Activated naive CD4-positive, alpha-beta T cell treated with anti-CD3 and anti-CD28 coated beads, Interleukin-2, amount 50 U/mL, for 24 hours (primary cell): ENCODE measurements around the gene TOP3B.

ENCODE experiments used
- H3K27ac Mint-ChIP-seq: one replicate; pipeline ENCODE4 v1.8.0; 2021; ENCODE audit warnings: mild to moderate bottlenecking, mixed read lengths
- H3K27me3 Mint-ChIP-seq: one replicate; pipeline ENCODE4 v1.8.0; 2021; ENCODE audit warnings: mixed read lengths
- H3K36me3 Mint-ChIP-seq: one replicate; pipeline ENCODE4 v1.8.0; 2021; ENCODE audit warnings: mixed read lengths
- H3K4me1 Mint-ChIP-seq: one replicate; pipeline ENCODE4 v1.8.0; 2021; ENCODE audit warnings: mixed read lengths
- H3K4me3 Mint-ChIP-seq: one replicate; pipeline ENCODE4 v1.8.0; 2021; ENCODE audit warnings: mild to moderate bottlenecking, mixed read lengths
- H3K9me3 Mint-ChIP-seq: one replicate; pipeline ENCODE4 v1.8.0; 2021; ENCODE audit warnings: mixed read lengths

Gene TOP3B

DNA sequence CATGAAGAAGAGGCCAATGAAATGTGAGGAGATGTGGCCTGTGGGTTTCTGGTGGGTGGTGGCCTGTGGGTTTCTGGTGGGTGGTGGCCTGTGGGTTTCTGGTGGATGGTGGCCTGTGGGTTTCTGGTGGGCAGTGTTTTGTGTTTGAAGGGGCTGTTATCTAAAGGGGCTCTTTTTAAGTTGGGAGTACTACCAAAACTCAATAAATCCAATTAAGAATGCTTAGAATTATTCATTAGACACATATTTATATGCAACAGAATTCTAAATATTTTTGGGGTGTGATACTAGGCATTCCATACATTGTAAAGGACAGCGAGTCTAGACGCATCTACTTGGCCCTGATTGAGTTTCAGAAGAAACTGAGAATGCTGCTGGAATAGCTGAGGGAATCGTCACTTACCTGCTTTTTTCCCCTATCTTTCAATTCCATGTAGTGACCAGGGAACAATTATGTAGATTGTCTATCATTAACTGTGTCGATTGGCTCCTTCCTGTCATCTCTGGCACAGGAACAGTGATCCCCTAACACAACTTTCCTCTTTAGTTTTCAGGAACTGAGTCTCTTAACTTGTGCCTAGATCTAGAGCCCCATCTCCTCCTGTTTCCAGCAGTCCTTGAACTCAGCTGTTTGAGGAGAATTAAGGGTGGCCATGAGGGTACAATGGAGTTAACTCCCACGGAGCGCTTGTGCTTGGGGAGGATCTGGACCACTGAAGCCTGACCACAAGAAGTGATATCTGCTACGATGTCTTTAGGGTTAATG lies 37.3 kb upstream of the TOP3B start:
- Mint-ChIP-seq H3K4me1 (no peaks in the 10 kb centered on the region), H3K36me3 (peaks cover 2% of the 10 kb centered on the region), H3K27ac (no peak overlapping the region), H3K4me3 (no peak overlapping the region), H3K27me3 (peaks cover 4% of the 10 kb centered on the region), H3K9me3 (no peaks in the 10 kb centered on the region)

DNA sequence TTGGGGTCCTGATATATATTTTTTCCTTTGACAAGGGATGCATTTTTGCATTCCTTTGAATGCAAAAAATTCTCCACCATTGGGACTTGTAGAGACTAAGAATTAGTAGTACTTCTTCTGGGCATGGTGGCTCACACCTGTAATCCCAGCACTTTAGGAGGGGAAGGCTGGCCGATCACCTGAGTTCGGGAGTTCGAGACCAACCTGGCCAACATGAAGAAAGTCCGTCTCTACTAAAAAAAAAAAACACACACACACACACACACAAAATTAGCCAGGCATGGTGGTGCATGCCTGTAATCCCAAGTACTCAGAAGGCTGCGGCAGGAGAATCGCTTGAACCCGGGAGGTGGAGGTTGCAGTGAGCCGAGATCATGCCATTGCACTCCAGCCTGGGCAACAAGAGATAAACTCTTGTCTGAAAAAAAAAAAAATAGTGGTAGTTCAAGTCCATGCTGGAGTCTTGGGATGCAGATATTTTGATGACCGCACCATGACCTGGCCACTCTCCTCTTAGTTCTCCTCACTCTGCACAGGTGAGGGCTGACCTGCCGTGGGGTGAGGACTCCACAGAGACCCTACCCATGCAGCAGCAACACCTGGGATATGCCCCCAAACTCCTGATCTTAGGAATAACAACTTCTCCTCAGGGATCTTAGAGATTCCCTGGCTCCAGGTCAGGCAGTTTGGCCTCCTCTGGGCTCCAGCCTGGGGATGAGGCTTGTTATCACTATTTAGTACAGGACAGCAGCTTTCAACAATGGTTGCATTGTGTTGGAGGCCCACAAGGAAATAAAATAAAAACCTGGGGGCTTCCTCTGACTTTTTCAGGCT lies 36.5 kb upstream of the TOP3B start:
- H3K4me3 Mint-ChIP-seq: no peak overlapping the region
- H3K27ac Mint-ChIP-seq: no peak overlapping the region
- H3K4me1 Mint-ChIP-seq: no peaks in the 10 kb centered on the region
- H3K9me3 Mint-ChIP-seq: no peaks in the 10 kb centered on the region
- peaks cover 4% of the 10 kb centered on the region for H3K27me3 Mint-ChIP-seq
- peaks cover 2% of the 10 kb centered on the region for H3K36me3 Mint-ChIP-seq

DNA sequence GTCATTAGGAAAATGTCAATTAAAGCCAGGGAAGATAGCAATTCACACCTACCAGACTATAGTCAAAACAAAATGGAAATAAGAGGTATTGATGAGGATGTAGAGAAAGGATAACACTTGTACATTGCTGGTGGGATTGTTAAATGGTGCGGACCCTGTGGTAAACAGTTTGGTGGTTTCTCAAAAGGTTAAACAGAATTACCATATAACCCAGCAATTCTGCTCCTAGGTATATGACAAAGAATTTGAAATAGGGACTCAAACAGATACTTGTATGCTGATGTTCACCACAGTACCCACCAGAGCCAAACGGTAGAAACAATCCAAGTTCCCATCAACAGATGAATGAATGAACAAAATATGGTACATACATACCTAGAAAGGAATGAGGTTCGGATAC lies 33.0 kb upstream of the TOP3B start:
- Mint-ChIP-seq H3K4me3 (no peak overlapping the region), H3K36me3 (peaks cover 2% of the 10 kb centered on the region), H3K27me3 (peaks cover 10% of the 10 kb centered on the region), H3K9me3 (no peaks in the 10 kb centered on the region), H3K27ac (no peak overlapping the region), H3K4me1 (no peaks in the 10 kb centered on the region)

DNA sequence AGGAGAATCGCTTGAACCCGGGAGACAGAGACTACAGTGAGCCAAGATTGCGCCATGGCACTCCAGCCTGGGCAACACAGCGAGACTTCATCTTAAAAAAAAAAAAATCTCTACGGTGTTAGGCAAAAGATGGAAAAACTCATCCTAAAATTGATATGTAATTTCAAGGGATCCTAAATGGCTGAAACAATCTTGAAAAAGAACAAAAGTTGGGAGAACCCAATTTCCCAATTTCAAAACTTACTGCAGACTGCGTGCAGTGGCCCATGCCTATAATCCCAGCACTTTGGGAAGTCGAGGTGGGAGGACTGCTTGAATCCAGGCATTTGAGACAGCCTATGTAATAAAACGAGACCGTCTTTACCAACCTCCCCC lies 31.7 kb upstream of the TOP3B start:
- no peak overlapping the region for H3K27ac Mint-ChIP-seq
- H3K4me1 Mint-ChIP-seq: no peaks in the 10 kb centered on the region
- H3K27me3 Mint-ChIP-seq: peaks cover 18% of the 10 kb centered on the region
- no peaks in the 10 kb centered on the region for H3K9me3 Mint-ChIP-seq
- no peak overlapping the region for H3K4me3 Mint-ChIP-seq
- H3K36me3 Mint-ChIP-seq: peaks cover 2% of the 10 kb centered on the region

DNA sequence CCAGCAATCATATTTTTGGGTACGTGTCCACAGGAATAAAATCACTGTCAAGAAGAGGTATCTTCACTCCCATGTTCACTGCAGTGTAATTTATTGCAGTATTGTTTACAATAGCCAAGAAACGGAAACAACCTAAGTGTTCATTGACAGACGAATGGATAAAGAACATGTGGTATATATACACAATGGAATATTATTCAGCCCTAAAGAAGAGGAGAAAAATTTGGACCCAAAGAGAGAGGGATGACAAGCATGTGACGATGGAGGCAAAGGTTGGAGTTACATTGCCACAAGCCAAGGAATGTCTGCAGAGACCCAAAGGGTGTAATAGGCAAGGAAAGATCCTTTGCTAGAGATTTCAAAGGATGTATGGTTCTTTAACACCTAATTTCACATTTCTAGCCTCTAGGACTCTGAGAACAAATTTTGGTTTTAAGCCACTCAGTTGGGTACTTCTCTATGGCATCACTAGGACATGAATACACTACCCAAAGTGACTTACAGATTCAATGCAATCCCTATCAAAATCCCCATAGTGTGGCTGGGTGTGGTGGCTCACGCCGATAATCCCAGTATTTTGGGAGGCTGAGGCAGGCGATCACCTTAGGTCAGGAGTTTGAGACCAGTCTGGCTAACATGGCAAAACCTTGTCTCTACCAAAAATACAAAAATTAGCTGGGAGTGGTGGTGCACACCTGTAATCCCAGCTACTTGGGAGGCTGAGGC lies 31.1 kb upstream of the TOP3B start:
- Mint-ChIP-seq H3K4me3 (no peak overlapping the region), H3K4me1 (no peaks in the 10 kb centered on the region), H3K27ac (no peak overlapping the region), H3K27me3 (peaks cover 21% of the 10 kb centered on the region), H3K36me3 (peaks cover 2% of the 10 kb centered on the region), H3K9me3 (no peaks in the 10 kb centered on the region)

DNA sequence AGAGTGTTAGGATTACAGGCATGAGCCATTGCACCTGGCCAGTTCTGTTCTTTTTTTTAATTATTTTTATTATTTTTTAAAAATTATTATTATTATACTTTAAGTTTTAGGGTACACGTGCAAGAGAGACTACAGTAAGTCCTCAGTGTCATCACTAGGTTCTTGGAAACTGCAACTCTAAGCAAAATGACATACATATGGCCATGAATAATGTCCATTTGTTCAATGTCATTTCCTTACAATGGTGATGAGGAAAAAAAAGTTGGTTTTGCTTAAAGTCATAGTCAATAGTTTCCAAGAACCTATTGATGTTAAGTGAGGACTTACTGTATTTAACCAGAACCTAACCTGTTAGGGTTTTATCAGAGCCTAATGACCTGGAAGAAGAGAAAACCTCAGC lies 29.4 kb upstream of the TOP3B start:
- Mint-ChIP-seq H3K9me3 (no peaks in the 10 kb centered on the region), H3K27me3 (peaks cover 17% of the 10 kb centered on the region), H3K4me1 (no peaks in the 10 kb centered on the region), H3K36me3 (no peaks in the 10 kb centered on the region), H3K4me3 (no peak overlapping the region), H3K27ac (no peak overlapping the region)

DNA sequence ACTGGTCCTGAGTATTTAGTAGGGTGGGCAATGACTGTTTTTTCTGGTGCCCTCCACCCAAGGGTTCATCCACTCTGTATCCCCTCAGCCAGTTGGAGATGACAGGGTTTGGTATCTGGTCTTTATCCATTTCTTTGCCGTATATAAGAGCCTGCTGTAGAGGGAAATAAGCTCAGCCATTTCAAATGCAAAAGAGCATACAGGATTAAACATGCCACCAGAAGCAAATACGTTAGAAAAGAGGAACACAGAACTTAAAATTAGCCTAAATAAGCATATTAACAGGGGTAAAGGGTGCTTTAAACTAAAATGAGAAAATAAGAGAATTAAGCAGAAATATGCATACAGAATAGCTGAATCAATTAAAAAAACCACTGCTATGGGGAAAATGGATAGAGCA lies 27.8 kb upstream of the TOP3B start:
- H3K27me3 Mint-ChIP-seq: peaks cover 17% of the 10 kb centered on the region
- H3K4me1 Mint-ChIP-seq: no peaks in the 10 kb centered on the region
- no peak overlapping the region for H3K27ac Mint-ChIP-seq
- H3K9me3 Mint-ChIP-seq: no peaks in the 10 kb centered on the region
- no peak overlapping the region for H3K4me3 Mint-ChIP-seq
- H3K36me3 Mint-ChIP-seq: no peaks in the 10 kb centered on the region

DNA sequence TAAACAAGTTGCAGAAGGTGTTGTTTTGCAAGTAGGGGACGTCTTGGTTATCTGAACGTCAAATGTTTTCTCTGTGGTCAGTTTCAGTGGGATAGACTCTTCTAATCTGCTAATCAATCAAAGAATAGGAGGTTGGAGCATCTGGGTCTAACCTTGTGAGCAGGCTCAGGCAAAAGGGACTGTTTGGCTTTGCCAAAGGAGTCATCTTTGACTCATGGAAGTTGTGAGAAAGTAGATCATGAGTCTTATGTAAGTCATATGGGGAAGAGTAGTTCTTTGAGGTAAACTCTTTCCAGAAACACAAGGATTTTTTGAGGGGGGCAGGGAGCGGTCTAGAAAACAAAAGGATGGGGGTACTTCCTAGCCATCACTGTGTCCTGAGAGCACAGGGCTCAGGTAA lies 27.1 kb upstream of the TOP3B start:
- Mint-ChIP-seq H3K27ac (no peak overlapping the region), H3K27me3 (peaks cover 17% of the 10 kb centered on the region), H3K4me1 (no peaks in the 10 kb centered on the region), H3K9me3 (no peaks in the 10 kb centered on the region), H3K4me3 (no peak overlapping the region), H3K36me3 (no peaks in the 10 kb centered on the region)

DNA sequence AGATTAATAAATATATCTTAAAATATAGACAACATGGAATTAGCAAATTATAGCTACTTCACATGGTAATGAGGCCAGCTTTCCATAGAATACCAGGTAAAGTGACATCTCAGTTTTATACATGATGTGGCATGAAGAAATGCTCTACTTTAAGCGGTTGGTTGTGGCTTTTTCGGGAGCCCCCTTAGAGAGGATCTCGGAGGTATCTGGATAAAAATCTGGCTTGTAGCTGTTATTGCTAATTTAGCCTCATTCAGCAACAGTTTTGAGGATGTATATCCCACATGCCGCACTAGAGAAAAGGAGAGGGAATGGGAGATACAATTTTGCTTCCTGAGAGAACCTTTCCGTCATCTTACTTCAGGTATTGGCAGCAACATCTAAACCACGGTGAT lies 24.0 kb upstream of the TOP3B start:
- Mint-ChIP-seq H3K27me3 (peaks cover 13% of the 10 kb centered on the region), H3K4me3 (no peak overlapping the region), H3K4me1 (no peaks in the 10 kb centered on the region), H3K27ac (no peak overlapping the region), H3K9me3 (no peaks in the 10 kb centered on the region), H3K36me3 (no peaks in the 10 kb centered on the region)

DNA sequence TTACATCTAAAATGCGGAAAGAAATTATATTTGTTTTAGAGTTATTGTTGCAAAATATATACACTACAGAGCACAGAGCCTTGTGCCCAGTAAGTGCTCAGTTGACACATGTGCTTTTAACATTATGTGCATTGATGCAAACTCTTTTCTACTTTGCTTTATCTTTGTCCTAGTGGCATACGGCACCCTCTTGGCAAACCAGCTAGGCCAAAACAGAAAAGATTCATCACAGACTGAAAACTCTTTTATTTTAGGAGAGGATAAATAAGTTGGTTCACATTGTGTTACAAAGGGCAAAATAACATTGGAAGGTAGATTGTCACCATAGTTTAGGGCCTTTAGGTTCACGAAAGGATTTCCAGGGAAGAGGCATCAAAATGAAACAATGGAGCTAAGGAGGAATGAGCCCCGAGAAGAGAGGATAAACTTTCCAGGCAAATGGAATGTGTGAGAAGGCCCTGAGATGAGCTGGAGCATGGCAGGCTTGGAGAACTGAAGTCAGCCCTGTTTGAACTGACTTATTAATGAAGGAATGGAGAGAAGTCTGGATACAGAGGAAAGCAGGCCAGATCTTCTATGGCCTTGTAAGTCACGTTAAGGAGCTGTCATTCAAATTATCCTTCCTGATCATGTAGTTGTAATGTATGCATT lies 23.5 kb upstream of the TOP3B start:
- Mint-ChIP-seq H3K9me3 (no peaks in the 10 kb centered on the region), H3K27ac (no peak overlapping the region), H3K4me1 (no peaks in the 10 kb centered on the region)

DNA sequence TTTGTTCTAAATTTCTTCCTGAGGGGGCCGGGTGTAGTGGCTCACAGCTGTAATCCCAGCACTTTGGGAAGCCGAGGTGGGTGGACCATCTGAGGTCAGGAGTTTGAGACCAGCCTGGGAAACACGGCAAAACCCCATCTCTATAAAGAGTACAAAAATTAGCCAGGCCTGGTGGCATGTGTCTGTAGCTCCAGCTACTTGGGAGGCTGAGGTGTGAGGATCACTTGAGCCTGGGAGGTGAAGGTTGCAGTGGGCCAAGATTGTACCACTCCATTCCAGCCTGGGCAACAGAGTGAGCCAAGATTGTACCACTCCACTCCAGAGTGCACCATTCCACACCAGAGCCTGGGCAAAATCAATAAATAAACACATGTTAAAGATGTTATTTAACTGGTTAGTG lies 20.6 kb upstream of the TOP3B start:
- no peaks in the 10 kb centered on the region for H3K27me3 Mint-ChIP-seq
- H3K4me3 Mint-ChIP-seq: no peak overlapping the region

More for the DNA sequence above, 23.5 kb upstream of the TOP3B start:
- no peak overlapping the region for H3K4me3 Mint-ChIP-seq
- peaks cover 13% of the 10 kb centered on the region for H3K27me3 Mint-ChIP-seq
- H3K36me3 Mint-ChIP-seq: no peaks in the 10 kb centered on the region

DNA sequence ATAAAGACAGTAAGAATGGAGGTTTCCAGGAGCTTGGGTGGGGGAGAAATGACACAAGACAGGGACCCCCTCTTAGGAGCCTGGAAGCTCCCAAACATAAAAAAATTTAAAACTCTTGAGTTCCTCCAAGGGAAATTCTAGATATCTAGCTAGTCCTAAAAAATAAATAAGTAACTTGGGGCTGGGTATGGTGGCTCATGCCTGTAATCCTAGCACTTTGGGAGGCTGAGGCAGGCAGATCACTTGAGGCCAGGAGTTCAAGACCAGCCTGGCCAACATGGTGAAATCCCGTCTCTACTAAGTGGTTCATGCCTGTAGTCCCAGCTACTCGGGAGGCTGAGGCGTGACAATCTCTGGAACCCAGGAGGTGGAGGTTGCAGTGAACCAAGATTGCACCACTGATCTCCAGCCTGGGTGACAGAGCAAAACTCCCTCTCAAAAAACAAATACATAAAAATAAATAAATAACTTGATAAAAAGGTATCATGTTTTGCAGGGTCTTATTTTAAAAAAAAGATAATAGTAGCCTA lies 20.0 kb upstream of the TOP3B start:
- H3K4me3 Mint-ChIP-seq: no peak overlapping the region
- no peak overlapping the region for H3K27ac Mint-ChIP-seq
- no peaks in the 10 kb centered on the region for H3K27me3 Mint-ChIP-seq
- no peaks in the 10 kb centered on the region for H3K4me1 Mint-ChIP-seq
- no peaks in the 10 kb centered on the region for H3K36me3 Mint-ChIP-seq
- no peaks in the 10 kb centered on the region for H3K9me3 Mint-ChIP-seq

More for the DNA sequence above, 20.6 kb upstream of the TOP3B start:
- H3K9me3 Mint-ChIP-seq: no peaks in the 10 kb centered on the region
- H3K36me3 Mint-ChIP-seq: no peaks in the 10 kb centered on the region
- no peak overlapping the region for H3K27ac Mint-ChIP-seq
- no peaks in the 10 kb centered on the region for H3K4me1 Mint-ChIP-seq

DNA sequence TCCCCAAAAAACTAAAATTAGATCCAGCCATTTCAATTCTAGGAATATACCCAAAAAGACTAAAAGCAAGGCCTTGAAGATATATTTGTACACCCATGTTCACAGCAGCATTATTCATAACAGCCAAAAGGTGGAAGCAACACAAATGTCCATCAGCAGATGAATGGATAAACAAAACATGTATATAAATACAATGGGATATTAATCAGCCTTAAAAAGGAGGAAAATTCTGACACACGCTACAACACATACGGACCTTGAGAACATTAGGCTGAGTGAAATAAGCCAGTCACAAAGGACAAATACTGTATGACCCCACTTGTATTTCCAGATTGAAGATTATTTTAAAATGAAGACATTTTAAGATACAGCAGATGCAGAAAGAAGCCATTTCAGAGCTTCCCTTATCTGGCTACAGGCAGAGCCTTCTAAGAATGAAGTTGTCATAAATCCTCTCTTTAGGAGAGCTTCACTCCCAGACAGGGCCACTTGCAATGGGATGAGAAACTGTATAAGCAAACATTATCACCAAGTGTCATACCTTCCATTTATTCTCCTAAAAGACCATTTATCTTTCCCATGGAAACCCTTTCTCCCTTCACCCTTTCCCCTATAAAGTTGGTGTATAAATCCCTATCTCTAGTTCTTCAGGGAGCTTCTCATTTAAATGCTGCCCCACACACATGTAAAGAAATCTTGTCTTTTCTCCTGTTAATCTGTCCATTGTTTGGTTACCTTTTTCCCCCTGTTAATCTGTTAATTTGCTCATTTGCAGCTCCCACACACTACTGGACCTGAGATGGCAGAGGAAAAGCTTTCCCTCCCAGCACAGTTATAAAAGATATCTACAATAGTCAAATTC lies 19.3 kb upstream of the TOP3B start:
- Mint-ChIP-seq H3K4me1 (no peaks in the 10 kb centered on the region), H3K4me3 (no peak overlapping the region), H3K9me3 (no peaks in the 10 kb centered on the region), H3K27ac (no peak overlapping the region), H3K36me3 (no peaks in the 10 kb centered on the region), H3K27me3 (no peaks in the 10 kb centered on the region)

DNA sequence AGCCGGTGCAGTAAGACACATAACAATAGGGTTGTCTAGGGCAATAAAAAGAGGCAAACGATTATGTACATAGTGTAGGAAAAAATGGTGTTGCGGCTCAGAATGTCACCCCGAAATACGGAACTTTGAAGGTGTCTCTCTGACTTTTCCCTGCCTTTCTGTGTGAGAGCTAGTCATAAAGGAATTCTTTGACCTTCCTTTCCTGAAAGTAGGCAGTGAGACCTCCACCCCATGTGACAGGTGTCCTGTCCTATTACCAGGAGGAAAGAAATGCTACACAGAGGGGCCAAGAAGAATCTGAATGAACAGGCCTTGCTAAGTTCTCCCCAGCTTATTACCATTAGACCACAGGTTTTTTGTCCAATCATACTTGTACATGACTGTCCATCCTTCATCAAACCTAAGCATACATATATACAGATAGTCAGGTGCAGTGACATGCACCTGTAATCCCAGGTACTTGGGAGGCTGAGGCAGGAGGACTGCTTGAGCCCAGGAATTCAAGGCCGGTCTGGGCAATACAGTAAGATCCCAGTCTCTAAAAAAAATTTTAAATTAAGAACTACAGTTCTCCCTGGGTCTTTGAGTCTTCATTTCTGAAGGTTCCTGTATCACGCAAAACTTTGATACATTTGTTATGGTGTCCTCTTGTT lies 16.1 kb upstream of the TOP3B start:
- no peak overlapping the region for H3K4me3 Mint-ChIP-seq
- H3K4me1 Mint-ChIP-seq: no peaks in the 10 kb centered on the region
- H3K9me3 Mint-ChIP-seq: no peaks in the 10 kb centered on the region
- H3K36me3 Mint-ChIP-seq: no peaks in the 10 kb centered on the region
- H3K27me3 Mint-ChIP-seq: no peaks in the 10 kb centered on the region
- H3K27ac Mint-ChIP-seq: no peak overlapping the region
